GM21825 (cell line): Measurements from ENCODE around the gene EML2.

ENCODE experiments used
- ATAC-seq: cut with Tn5 transposase; IDR thresholded peaks from one replicate; pipeline ENCODE4 v1.9.1; 2021; ENCODE audit warnings: mild to moderate bottlenecking, moderate library complexity; ENCODE audit not compliant: unreplicated experiment

The EML2 gene

DNA sequence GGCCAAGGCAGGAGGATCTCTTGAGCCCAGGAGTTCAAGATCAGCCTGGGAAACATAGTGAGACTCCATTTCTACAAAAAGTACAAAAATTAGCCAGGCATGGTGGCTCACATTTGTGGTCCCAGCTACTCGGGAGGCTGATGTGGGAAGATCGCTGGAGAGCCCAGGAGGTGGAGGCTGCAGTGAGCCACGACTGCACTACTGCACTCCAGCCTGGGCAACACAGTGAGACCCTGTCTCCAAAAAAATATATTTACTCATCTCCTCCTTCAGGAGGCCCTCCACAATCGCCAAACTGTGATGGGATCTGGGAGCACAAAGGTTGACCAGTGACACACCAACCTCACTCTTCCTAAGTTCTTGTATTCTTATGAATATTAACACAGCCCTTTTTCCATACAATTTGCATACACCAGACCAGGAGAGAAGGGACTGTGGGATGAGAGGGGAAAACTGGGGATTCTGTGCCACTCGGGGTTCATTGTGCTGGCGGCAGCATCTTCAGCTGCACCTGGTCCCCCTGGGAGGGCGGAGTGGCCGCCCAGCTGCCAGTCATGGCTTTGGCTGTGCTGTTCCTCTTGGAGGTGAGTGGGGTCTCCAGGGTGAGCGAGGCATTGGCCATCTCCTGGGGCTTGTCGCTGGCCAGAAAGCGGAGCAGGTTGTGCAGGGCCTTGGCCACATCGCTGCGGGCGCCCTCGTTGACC is 48.7 kb downstream of the EML2 start:
- no peak for ATAC-seq

DNA sequence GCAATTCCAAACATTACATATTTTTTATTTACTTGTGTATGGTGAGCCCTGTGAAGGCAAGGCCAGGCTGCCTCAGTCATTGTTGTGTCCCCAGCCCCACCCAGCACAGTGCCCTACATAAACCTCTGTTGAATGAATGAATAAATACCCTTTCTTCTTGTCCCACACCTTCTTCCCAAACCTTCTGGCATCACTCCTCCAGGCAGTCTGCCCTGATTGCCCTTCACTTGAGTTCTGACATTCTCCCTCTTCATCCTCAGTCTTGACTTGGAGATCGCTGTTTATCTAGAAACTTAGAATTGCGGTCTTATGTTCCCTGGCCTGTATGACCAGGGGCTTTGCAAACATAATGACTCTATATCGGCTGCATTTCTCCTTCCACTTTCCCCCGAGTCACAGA is 49.4 kb downstream of the EML2 start:
- ATAC-seq, result no peak

DNA sequence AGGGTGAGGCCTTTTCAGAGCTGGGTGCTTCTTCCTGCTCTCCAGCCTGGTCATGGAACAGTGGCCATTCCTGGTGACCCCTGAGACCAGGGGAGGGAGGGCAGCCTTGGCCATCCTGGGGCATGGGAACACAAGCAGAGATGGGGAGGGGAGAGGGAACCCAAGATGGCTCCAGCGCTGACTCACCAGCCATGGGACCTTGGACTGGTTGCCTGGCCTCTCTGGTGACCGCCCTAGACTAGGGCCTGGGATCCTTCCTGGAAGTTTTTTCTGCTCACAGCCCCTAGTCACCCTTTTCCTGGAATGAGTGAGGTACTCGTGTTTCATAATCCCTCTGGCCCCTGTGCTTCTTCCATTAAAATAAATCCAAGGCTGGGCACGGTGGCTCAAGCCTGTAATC is 51.3 kb downstream of the EML2 start:
- ATAC-seq, result no peak

DNA sequence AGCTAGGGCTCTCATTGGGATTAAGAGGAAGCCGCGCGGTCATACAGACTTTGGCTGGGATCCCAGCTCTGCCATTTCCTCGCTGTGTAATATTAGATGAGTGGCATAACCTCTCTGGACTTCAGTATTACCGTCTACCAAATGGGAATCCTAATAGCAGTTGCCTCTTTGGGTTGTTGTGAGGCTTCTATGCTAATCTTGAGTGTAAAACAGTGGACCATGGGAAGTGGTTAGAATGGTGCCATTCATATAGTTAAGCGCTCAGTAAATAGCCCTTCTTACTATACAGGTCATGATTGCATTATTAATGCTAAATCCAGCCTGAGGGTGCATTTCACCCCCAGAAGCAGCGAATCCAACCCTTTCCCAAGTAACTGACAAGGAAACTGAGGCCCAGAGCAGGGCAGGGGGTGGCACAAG is 54.0 kb downstream of the EML2 start:
- no peak for ATAC-seq

DNA sequence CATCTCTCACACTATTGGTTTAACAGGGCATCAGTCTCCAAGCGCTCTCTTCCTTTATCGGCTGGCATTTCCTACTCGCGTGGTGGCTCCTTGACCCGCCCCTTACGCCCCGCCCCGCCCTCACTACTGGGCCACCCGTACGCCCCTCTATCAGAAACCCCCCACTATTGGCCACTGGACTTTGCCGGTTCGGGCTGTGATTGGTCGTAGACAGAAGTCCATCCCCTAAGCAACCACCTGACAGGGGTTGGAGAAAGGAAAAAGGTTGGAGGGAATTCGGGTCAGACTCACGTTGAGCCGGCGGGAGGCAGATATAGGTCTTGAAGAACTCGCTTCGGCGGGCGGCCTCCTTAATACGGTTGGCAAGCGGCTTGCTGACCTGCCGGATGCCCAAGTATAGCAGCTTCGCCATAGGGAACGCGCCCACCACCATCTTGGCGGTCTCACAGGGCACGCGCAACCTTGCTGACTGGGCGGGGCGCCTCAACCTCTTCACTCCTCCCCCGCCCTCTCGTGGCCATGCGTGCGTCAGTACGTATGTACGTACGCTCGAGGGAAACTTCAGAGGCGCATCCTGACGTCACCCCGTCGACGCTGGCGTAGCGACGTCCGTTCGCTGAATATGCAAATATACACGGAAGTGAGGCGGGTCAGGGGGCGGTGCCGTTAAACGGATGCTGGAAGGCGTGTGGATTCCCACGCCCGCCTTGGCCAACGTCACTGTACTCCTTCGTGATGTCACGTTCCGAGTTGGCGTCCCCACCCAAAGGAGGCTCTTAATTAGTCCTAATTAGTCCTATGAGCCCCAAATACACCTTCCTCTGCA is 54.7 kb downstream of the EML2 start, which contains the start of gene OPA3:
Gene OPA3, minus strand, starts transcription at position 471 of the 826 bp plus-strand sequence. Its CDS starts 38 bp downstream, at position 433.
- ATAC-seq, result peak; percentile 86

DNA sequence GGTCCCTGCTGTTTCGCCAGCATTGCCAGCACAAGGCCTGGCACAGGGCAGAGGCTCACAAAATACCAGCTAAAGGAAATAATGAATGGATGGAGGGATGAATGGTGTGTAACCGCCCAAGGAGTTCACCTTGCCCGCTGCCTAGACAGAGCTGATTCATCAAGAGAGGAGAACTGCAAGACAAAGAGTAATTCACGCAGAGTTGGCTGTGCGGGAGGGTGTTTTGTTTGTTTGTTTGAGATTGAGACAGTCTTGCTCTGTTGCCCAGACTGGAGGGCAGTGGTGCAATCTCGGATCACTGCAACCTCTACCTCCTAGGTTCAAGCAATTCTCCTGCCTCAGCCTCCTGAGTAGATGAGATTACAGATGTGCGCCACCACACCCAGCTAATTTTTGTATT is 57.6 kb downstream of the EML2 start:
- ATAC-seq, result no peak

GRCh38 chr19:45578861-45579260 is 60.3 kb downstream of the EML2 start:
- no peak for ATAC-seq

GRCh38 chr19:45577111-45577905 is 61.9 kb downstream of the EML2 start:
- no peak for ATAC-seq

DNA sequence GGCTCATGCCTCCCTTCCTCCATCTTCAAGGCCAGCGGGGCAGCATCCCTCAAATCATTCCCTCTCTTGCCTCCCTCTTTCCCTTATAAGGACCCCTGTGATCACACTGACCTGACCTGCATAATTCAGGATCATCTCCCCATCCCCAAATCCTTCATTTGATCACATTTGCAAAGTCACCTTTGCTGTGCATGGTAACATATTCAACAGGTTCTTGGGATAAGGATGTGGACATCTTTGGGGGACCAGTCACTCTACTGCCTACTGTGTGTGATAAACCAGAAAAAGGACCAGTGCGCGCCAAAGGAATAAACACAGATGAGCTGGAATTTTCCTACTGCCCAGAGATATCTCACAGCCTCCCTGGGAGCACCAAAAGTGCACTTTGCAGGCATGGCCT is 62.5 kb downstream of the EML2 start:
- ATAC-seq, result no peak

GRCh38 chr19:45575216-45575615 is 64.0 kb downstream of the EML2 start:
- no peak for ATAC-seq

DNA sequence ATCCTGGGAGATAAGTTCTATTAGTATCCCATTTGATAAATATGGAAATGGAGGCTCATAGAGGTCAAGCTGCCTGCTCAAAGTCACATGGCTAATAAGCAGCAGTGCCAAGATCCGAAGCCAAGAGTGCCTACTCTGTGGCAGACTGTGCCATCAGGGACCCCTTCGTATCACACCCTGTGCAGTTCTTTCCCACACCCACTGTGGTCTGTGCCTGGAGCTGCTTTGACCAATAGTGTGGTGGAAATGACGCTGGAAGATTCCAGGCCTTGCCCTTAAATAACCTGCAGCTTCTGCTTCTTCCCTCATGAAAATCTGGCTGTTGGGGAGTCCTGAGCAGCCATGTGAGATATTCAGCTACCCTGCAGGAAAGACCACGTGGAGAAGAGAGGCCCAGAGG is 64.7 kb downstream of the EML2 start:
- no peak for ATAC-seq

DNA sequence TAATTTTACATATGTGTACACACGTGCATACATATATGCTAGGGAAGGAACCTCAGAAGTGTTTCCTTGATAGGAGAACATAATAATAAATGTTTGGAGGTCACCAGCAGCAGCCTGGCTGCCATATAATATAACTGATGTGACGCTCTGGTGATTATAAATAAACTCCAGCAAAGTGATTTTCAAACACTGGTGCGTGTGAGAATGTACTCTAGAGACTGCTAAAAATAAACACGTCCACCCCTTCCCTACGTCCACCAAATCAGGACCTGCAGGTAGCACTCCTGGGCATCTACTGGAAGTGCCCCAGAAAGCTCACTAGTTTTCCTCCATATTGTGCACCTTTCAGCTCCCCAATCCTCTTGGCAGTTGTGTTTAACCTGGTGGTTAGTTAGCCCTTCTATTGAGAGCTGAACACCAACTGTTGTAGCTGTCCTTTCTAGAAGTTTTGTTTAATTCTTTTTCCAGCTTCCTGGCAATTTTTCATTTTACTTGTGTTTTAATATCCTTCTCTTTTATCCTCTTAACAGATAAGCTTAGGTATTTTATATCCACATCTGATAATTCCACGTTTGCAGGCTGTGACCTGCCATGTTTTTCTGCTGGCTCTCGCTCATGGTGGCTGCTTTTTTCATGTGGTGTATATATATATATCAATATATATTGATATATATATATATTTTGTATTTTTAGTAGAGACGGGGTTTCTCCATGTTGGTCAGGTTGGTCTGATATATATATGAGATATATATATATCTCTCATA is 67.6 kb downstream of the EML2 start:
- no peak for ATAC-seq

- no peak for ATAC-seq
Observed at GRCh38 chr19:45569619-45570421, 69.4 kb downstream of the EML2 start.

DNA sequence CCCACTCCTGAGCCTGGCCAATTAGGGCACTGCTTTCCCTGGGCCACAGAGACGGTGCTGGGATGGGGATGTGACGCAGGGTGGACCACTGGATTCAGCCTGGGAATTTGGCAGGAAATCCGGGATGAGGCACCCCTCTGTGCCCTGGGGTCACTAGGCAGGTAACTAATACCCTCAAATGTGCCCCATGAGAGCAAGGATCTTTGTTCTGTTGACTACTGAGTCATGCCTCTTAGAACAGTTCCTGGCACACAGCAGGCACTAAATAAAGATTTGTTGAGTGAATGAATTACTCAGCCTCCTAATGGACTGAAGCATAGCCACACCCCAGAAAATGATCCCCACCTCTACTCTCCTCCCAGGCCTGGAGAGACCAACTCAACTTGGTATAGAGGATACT is 70.5 kb downstream of the EML2 start:
- no peak for ATAC-seq

- no peak for ATAC-seq
Observed at GRCh38 chr19:45567609-45568008, 71.6 kb downstream of the EML2 start.

DNA sequence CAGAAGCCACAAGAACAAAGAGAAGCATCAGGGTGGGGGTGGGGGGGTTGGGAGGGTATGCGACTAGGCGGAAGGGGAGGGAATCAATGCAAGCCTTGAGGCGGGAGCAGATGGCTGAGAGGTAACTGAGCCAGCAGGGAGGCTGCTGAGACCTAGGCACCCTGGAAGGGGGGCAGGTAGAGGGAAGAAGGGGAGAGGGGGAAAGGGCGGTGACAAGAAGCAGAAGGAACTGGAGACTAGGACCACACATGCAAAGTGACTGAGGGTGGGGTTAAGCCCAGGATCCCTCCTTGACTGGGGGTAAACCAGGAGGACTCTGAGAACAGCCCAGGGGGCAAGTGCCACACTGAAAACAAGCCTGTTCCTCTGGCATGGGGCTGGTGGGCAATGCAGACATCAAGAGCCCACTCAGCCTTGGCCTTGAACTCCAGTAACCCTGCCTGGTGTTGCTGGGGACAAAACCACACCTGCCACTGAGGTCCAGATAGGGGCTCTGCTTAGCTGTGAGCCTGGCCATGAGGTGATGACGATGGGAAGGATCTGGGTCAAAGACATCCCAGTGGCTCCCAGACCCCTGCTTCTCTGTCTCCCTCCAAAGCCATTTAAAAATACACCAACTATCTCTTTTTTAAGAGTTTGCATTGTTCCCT is 74.9 kb downstream of the EML2 start:
- no peak for ATAC-seq

GRCh38 chr19:45560686-45561085 is 78.5 kb downstream of the EML2 start:
- ATAC-seq, result no peak

DNA sequence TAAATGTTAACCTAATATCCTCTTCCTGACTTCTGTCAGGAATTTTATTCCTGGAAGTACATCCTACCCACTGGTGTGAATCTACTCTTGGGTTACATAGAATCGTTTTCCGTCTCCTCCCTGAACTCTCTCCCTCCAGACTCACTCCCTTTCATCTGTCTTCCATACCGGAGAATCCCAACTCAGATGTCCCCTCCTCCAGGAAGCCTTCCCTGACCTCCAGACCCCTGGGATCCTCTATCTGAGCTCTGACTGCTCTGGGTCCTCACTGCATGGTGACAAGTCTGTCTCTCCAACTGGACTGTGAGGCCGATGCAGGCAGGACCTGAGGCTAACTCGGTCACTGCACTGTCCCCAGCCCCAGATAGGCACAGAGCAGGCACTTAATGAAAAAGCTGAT is 79.2 kb downstream of the EML2 start:
- ATAC-seq, result no peak
